Progenitor cell of endocrine pancreas (in vitro differentiated cells): ENCODE data around the gene EXOC3L4. TPM values are rescaled to one million over a fixed set of nuclear protein-coding genes. Genes with fewer than 3 reads are reported as not detected.

Experiments used
- DNase-seq: peaks from one replicate; pipeline ENCODE4 v3.0.0; 2021; ENCODE audit warnings: low spot score; ENCODE audit not compliant: unreplicated experiment
- H3K27ac Mint-ChIP-seq: 2 replicates; pipeline ENCODE4 v1.8.0; 2021; ENCODE audit warnings: mild to moderate bottlenecking, moderate library complexity, mixed read lengths
- H3K27me3 Mint-ChIP-seq: 2 replicates; pipeline ENCODE4 v1.8.0; 2021; ENCODE audit warnings: mixed read lengths
- H3K36me3 Mint-ChIP-seq: 2 replicates; pipeline ENCODE4 v1.8.0; 2022; ENCODE audit warnings: mixed read lengths; ENCODE audit not compliant: insufficient read depth
- H3K4me1 Mint-ChIP-seq: 2 replicates; pipeline ENCODE4 v1.8.0; 2021; ENCODE audit warnings: low read depth, mixed read lengths
- H3K4me3 Mint-ChIP-seq: 2 replicates; pipeline ENCODE4 v1.8.0; 2021; ENCODE audit warnings: low read depth, mild to moderate bottlenecking, moderate library complexity, mixed read lengths
- H3K9me3 Mint-ChIP-seq: 2 replicates; pipeline ENCODE4 v1.8.0; 2021; ENCODE audit warnings: low read depth, mixed read lengths
- total RNA-seq: library from RNA; stranded (reverse); gene quantifications from 2 replicates; pipeline ENCODE4 v1.2.1, GENCODE V29; 2021
- TF ChIP-seq, protein P1 (sequence below): fragments of 200-600 bp; sonication (generic); IDR thresholded peaks from one replicate; pipeline ENCODE4 v1.5.0; 2021; ENCODE audit warnings: antibody characterized with exemption, mild to moderate bottlenecking; ENCODE audit not compliant: unreplicated experiment

EXOC3L4 gene
- total RNA-seq, 1 donor from 2014 or later, result 30.8 TPM

DNA sequence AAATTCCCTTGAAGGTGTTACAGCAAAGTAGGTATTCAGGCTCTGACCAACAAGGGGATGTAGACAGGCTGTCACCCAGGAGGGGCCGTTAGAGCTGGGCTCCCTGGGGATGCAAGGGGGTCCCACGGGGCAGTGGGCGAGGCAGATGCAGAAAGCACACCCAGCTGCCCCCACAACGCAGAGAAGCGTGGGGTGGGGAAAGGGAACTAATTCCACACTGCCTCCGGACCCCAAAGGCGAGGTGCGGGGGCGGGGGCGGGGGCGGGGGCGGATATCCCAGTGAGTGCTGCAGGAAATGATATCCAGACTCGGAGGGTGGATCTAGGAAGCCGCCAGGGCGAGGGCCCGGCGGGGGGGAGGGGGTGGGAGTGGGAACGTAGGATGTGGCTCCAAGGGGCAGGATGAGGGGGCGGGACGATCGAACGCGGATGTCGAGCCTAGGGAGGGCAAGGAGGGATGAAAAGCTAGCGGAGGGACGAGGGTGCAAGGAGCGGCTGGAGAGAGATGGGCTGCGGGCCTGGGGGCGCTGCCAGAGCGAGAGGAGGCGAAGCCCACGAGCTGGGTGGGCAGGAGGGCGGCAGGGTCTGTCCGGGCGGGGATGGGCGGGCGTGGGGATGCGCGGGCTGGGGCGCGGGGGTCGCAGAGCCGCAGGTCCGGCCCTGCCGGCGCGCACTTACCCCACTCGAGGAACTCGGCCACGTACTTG is 38.0 kb upstream of the EXOC3L4 start:
- TF ChIP-seq, protein P1, sequence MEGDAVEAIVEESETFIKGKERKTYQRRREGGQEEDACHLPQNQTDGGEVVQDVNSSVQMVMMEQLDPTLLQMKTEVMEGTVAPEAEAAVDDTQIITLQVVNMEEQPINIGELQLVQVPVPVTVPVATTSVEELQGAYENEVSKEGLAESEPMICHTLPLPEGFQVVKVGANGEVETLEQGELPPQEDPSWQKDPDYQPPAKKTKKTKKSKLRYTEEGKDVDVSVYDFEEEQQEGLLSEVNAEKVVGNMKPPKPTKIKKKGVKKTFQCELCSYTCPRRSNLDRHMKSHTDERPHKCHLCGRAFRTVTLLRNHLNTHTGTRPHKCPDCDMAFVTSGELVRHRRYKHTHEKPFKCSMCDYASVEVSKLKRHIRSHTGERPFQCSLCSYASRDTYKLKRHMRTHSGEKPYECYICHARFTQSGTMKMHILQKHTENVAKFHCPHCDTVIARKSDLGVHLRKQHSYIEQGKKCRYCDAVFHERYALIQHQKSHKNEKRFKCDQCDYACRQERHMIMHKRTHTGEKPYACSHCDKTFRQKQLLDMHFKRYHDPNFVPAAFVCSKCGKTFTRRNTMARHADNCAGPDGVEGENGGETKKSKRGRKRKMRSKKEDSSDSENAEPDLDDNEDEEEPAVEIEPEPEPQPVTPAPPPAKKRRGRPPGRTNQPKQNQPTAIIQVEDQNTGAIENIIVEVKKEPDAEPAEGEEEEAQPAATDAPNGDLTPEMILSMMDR, result no peak
- Mint-ChIP-seq H3K4me1 (peaks cover 30% of the 10 kb centered on the region), H3K4me3 (peak overlapping the region; percentile 84), H3K9me3 (no peaks in the 10 kb centered on the region), H3K36me3 (no peaks in the 10 kb centered on the region), H3K27me3 (no peaks in the 10 kb centered on the region), H3K27ac (peak overlapping the region; percentile 93)
- DNase-seq, result no peak

DNA sequence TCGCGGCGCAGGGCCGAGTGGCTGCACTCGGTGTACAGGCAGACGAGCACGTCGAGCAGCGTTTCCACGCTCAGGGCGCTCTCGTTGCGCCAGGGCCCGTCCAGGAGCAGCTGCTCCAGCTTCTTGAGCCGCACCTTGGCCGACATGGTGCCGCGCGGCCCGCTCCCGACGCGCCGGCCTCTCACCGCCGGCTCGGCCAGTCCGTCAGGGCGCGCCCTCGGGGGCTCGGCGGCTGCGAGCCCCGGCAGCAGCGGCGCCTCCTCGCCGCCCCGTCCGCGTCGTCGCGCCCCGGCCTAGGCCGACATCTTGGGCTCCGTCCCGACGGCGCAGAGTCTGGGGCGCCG is 37.5 kb upstream of the EXOC3L4 start:
- no peaks in the 10 kb centered on the region for H3K27me3 Mint-ChIP-seq
- peaks cover 28% of the 10 kb centered on the region for H3K4me1 Mint-ChIP-seq
- peak overlapping the region; percentile 84 for H3K4me3 Mint-ChIP-seq
- no peaks in the 10 kb centered on the region for H3K36me3 Mint-ChIP-seq
- TF ChIP-seq, protein P1, result no peak
- no peak for DNase-seq
- no peak overlapping the region for H3K27ac Mint-ChIP-seq
- H3K9me3 Mint-ChIP-seq, result no peaks in the 10 kb centered on the region

DNA sequence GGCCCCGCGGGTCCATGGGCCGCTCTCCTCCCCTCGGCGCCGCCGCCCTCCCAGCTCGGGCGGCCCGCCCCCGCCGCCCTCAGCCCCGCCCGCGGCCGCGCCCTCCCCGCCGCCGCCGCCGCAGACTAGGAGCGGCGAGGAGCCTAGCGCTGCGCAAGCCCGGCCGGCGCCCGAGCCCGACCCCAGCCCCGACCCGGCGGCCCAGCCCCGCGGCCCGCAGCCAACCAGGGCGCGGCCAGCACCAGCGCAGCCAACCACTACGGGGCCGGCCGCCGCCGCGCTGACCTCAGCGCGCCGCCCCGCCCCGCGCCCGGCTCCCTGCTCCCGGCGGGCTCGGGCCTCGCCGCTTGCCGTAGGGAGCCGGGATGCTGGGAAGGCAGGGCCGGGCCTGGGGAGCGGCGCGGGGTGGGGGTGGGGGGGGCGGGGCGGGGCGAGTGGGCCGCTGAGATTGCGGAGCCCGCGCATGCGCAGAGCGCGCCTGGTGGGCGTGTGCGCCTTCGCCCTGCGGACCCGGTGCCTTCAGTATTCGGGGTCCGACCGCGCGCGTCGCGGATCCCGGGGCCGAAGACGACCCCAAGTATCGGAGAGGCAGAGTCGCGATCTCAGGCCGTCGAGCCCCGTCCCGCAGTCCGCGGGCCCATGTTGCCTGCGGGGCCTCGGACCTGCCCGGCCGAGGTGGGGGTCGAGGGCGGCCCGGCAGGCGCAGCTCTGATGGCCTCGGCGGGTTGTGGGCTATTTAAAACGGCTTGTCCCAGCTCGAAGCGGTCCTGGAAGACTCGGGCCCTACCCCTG is 37.0 kb upstream of the EXOC3L4 start, which contains the start of gene CDC42BPB:
CDC42BPB (minus strand) TSS at position 178 of the 792 bp plus-strand sequence. CDS start 376 bp downstream, outside the sequence.
- Mint-ChIP-seq H3K4me3 (peak within 1 kb of the TSS; percentile 84), H3K36me3 (no peaks in the 10 kb centered on the region), H3K4me1 (peaks cover 28% of the 10 kb centered on the region), H3K27me3 (no peaks in the 10 kb centered on the region), H3K27ac (peak within 1 kb of the TSS; percentile 93), H3K9me3 (no peaks in the 10 kb centered on the region)
- DNase-seq, result peak; percentile 78
- TF ChIP-seq, protein P1, result no peak

DNA sequence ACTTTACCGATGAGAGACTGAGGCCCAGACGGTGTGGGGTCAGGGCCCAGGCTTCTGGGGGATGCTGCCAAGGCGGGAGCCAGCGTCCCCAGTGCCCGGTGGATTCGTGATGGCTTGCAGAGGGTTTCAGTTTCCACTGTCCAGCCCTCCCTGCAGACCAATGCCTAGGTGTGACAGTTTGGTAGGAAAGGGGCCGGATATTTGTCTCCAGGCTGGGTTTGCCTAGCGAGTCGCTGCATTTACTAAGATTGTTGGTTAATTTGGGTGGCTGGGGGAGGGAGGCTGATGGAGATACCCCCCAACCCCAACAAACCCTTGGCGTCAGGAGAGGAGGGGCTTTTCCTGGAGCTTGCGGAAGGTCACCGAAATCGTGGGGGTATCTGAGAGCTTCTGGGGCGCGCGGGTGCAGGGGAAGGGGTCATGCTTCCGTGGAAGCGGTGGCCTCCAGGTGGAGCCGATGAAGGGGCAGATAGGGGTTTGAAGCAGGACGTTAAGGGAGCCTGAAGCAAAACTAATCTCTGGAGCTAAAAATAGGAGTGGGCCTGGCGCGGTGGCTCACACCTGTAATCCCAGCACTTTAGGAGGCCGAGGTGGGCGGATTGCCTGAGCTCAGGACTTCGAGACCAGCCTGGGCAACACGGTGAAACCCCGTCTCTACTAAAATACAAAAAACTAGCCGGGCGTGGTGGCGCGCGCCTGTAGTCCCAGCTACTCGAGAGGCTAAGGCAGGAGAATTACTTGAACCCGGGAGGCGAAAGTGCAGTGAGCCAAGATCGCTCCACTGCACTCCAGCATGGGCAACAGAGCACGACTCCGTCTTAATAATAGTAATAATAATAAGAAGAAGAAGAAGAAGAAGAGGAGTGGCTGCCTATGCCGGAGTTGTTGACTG is 36.1 kb upstream of the EXOC3L4 start:
- Mint-ChIP-seq H3K27me3 (no peaks in the 10 kb centered on the region), H3K4me1 (peaks cover 28% of the 10 kb centered on the region), H3K9me3 (no peaks in the 10 kb centered on the region), H3K27ac (peak overlapping the region; percentile 70), H3K4me3 (peak overlapping the region; percentile 79), H3K36me3 (no peaks in the 10 kb centered on the region)
- DNase-seq, result no peak
- TF ChIP-seq, protein P1, result no peak

DNA sequence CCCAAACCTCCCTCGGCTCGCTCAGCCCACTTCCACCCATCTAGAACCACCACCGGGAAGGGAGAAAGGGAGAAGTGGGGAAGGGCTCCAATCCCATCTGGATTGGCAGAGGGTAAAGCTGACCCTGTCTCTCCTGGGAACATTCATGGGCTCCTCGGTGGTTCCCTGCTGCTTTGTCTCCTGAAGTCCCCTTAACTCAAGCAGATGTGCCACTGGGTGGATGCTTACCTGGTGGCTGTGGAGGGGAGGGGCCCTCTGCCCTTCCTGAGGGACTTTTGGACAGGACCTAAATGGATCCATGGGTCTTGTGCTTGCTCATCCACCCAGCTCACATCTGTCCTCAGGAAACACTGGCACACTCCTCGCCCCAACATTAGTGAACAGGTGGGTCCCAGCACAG is 35.0 kb upstream of the EXOC3L4 start:
- Mint-ChIP-seq H3K9me3 (no peaks in the 10 kb centered on the region), H3K4me3 (no peak overlapping the region), H3K36me3 (no peaks in the 10 kb centered on the region), H3K4me1 (peaks cover 28% of the 10 kb centered on the region), H3K27ac (no peak overlapping the region), H3K27me3 (no peaks in the 10 kb centered on the region)
- no peak for DNase-seq
- TF ChIP-seq, protein P1, result no peak
